WTC11 (cell line): ENCODE measurements around the gene PTPN9. TPM values are rescaled to one million over a fixed set of nuclear protein-coding genes. Genes with fewer than 3 reads are reported as not detected.

Experiments used
- ATAC-seq: fragments of 200-7000 bp; cut with Tn5 transposase; 2 replicates; pipeline ENCODE4 v1.10.0; 2021; ENCODE audit warnings: mild to moderate bottlenecking, moderate library complexity
- CTCF ChIA-PET: fragments of 300-600 bp; sonication (Branson Sonifier 250); formaldehyde crosslinking; loops from one replicate; lab custom pipeline; 2021; ENCODE audit warnings: antibody characterized with exemption; lab: Charles Lee
- POLR2A ChIA-PET: fragments of 350-600 bp; sonication (Branson Sonifier 250); formaldehyde crosslinking; loops from one replicate; lab custom pipeline; 2021; ENCODE audit warnings: antibody characterized with exemption; lab: Charles Lee
- DNase-seq: peaks from one replicate; pipeline ENCODE4 v3.0.0; 2021; ENCODE audit warnings: low spot score
- H3K27ac Mint-ChIP-seq: 2 replicates; pipeline ENCODE4 v1.8.0; 2021; ENCODE audit warnings: mixed read lengths
- H3K27me3 Mint-ChIP-seq: 2 replicates; pipeline ENCODE4 v1.8.0; 2021; ENCODE audit warnings: low read depth, mild to moderate bottlenecking, moderate library complexity, mixed read lengths
- H3K36me3 Mint-ChIP-seq: 2 replicates; pipeline ENCODE4 v1.8.0; 2021; ENCODE audit warnings: mixed read lengths
- H3K4me1 Mint-ChIP-seq: 2 replicates; pipeline ENCODE4 v1.8.0; 2022; ENCODE audit warnings: mixed read lengths
- H3K4me3 Mint-ChIP-seq: 2 replicates; pipeline ENCODE4 v1.8.0; 2021; ENCODE audit warnings: mild to moderate bottlenecking, moderate library complexity, mixed read lengths
- H3K9me3 Mint-ChIP-seq: 2 replicates; pipeline ENCODE4 v1.8.0; 2021; ENCODE audit warnings: mixed read lengths
- E2F4 ChIP-seq: sonication (generic); formaldehyde crosslinking; IDR thresholded peaks from 2 replicates; pipeline ENCODE4 v1.8.1; 2022; ENCODE audit warnings: low read depth, mild to moderate bottlenecking, moderate library complexity, missing genetic modification reagents, borderline replicate concordance
- E2F5 ChIP-seq: sonication (generic); formaldehyde crosslinking; IDR thresholded peaks from 2 replicates; pipeline ENCODE4 v1.8.1; 2022; ENCODE audit warnings: mild to moderate bottlenecking, moderate library complexity, missing genetic modification reagents
- ETV6 ChIP-seq: sonication (generic); formaldehyde crosslinking; IDR thresholded peaks from 2 replicates; pipeline ENCODE4 v1.8.1; 2022; ENCODE audit warnings: mild to moderate bottlenecking, missing genetic modification reagents
- GRHL2 ChIP-seq: fragments of 250-450 bp; sonication (Bioruptor Pico); IDR thresholded peaks from 2 replicates; pipeline ENCODE4 v1.8.0; 2022; ENCODE audit warnings: mild to moderate bottlenecking, moderate library complexity; ENCODE audit not compliant: insufficient replicate concordance, severe bottlenecking
- IRF1 ChIP-seq: sonication (generic); formaldehyde crosslinking; IDR thresholded peaks from 2 replicates; pipeline ENCODE4 v1.8.0; 2023; ENCODE audit warnings: missing genetic modification reagents
- JUN ChIP-seq: sonication (generic); formaldehyde crosslinking; IDR thresholded peaks from 2 replicates; pipeline ENCODE4 v1.8.0; 2023; ENCODE audit warnings: mild to moderate bottlenecking, missing genetic modification reagents
- MYBL2 ChIP-seq: sonication (generic); formaldehyde crosslinking; IDR thresholded peaks from 2 replicates; pipeline ENCODE4 v1.8.1; 2023; ENCODE audit warnings: mild to moderate bottlenecking, moderate library complexity, missing genetic modification reagents
- NFYB ChIP-seq: sonication (generic); formaldehyde crosslinking; conservative IDR thresholded peaks from 2 replicates; pipeline ENCODE4 v1.8.0; 2022; ENCODE audit warnings: low read depth, missing genetic modification reagents
- RELA ChIP-seq: sonication (generic); formaldehyde crosslinking; IDR thresholded peaks from 2 replicates; pipeline ENCODE4 v1.8.1; 2022; ENCODE audit warnings: missing genetic modification reagents, mild to moderate bottlenecking, borderline replicate concordance
- SMAD3 ChIP-seq: sonication (generic); formaldehyde crosslinking; IDR thresholded peaks from 2 replicates; pipeline ENCODE4 v1.8.0; 2022; ENCODE audit warnings: missing genetic modification reagents, mild to moderate bottlenecking, borderline replicate concordance
- SOX15 ChIP-seq: fragments of 250-450 bp; sonication (Bioruptor Pico); IDR thresholded peaks from 2 replicates; pipeline ENCODE4 v1.9.0; 2021; ENCODE audit warnings: mild to moderate bottlenecking
- SP1 ChIP-seq: sonication (generic); formaldehyde crosslinking; conservative IDR thresholded peaks from 2 replicates; pipeline ENCODE4 v1.8.1; 2022; ENCODE audit warnings: missing genetic modification reagents
- TCF7 ChIP-seq: sonication (generic); formaldehyde crosslinking; IDR thresholded peaks from 2 replicates; pipeline ENCODE4 v1.8.0; 2022; ENCODE audit warnings: mild to moderate bottlenecking, low read depth, missing genetic modification reagents, moderate library complexity
- TEAD1 ChIP-seq: sonication (generic); formaldehyde crosslinking; IDR thresholded peaks from 2 replicates; pipeline ENCODE4 v1.8.0; 2022; ENCODE audit warnings: mild to moderate bottlenecking, missing genetic modification reagents
- TEAD4 ChIP-seq: sonication (generic); formaldehyde crosslinking; IDR thresholded peaks from 2 replicates; pipeline ENCODE4 v1.8.0; 2022; ENCODE audit warnings: mild to moderate bottlenecking, missing genetic modification reagents
- TP53 ChIP-seq: sonication (generic); formaldehyde crosslinking; IDR thresholded peaks from 2 replicates; pipeline ENCODE4 v1.8.1; 2023; ENCODE audit warnings: mild to moderate bottlenecking, missing genetic modification reagents
- USF1 ChIP-seq: sonication (generic); formaldehyde crosslinking; IDR thresholded peaks from 2 replicates; pipeline ENCODE4 v1.8.0; 2022; ENCODE audit warnings: mild to moderate bottlenecking, missing genetic modification reagents
- USF2 ChIP-seq: sonication (generic); formaldehyde crosslinking; IDR thresholded peaks from 2 replicates; pipeline ENCODE4 v1.8.1; 2023; ENCODE audit warnings: mild to moderate bottlenecking, missing genetic modification reagents, moderate library complexity
- ZMAT4 ChIP-seq: fragments of 250-450 bp; sonication (Bioruptor Pico); IDR thresholded peaks from 2 replicates; pipeline ENCODE4 v1.9.0; 2021; ENCODE audit warnings: mild to moderate bottlenecking
- ZNF121 ChIP-seq: sonication (generic); formaldehyde crosslinking; IDR thresholded peaks from 2 replicates; pipeline ENCODE4 v1.8.0; 2023; ENCODE audit warnings: missing genetic modification reagents
- ZNF232 ChIP-seq: sonication (generic); formaldehyde crosslinking; IDR thresholded peaks from 2 replicates; pipeline ENCODE4 v1.8.0; 2022; ENCODE audit warnings: mild to moderate bottlenecking, missing genetic modification reagents
- ZNF263 ChIP-seq: sonication (generic); formaldehyde crosslinking; IDR thresholded peaks from 2 replicates; pipeline ENCODE4 v1.8.1; 2022; ENCODE audit warnings: low read depth, mild to moderate bottlenecking, moderate library complexity, missing genetic modification reagents
- ZNF281 ChIP-seq: sonication (generic); formaldehyde crosslinking; IDR thresholded peaks from 2 replicates; pipeline ENCODE4 v1.8.0; 2023; ENCODE audit warnings: mild to moderate bottlenecking, missing genetic modification reagents
- ZNF425 ChIP-seq: fragments of 250-450 bp; sonication (Bioruptor Pico); conservative IDR thresholded peaks from 2 replicates; pipeline ENCODE4 v1.9.0; 2021; ENCODE audit warnings: mild to moderate bottlenecking
- total RNA-seq: library from RNA; stranded (reverse); gene quantifications from 3 replicates; pipeline ENCODE4 v1.2.3, GENCODE V29; 2021

Gene PTPN9
- total RNA-seq, 1 experiment from 2014 or later: 45.5 TPM

GRCh38 chr15:75625542-75626347 lies 46.6 kb upstream of the PTPN9 start, which contains the start of gene SNUPN:
SNUPN (minus strand) TSS chr15:75625725; CDS start chr15:75621051, 4,674 bp downstream.
- POLR2A ChIA-PET: interaction anchor here (0.6 to 2.9 kb wide), 11 partner anchors 9 to 258 kb away, joined by 3 to 34 read pairs (median 9); partner anchors contain the start of genes IMP3, SIN3A and SNX33
- Mint-ChIP-seq H3K4me3 (peak within 1 kb of the TSS; percentile 91), H3K9me3 (no peaks in the 10 kb centered on the region), H3K27ac (peak within 1 kb of the TSS; percentile 98), H3K27me3 (no peaks in the 10 kb centered on the region), H3K4me1 (peaks cover 12% of the 10 kb centered on the region), H3K36me3 (0 out of 2 replicates have a peak, but pooled peaks cover 3% of the 10 kb centered on the region)
- CTCF ChIA-PET: interaction anchor here (0.7 to 2.1 kb wide), 12 partner anchors 14 to 257 kb away, joined by 3 to 26 read pairs (median 6); partner anchors contain the start of genes IMP3, MAN2C1, PTPN9 and SIN3A
- DNase-seq (peak; percentile 96), ATAC-seq (peak; percentile 88)
- peak; percentile 100 for TF ChIP-seq ETV6 (CRISPR knock-in tag)
- no peak for TF ChIP-seq TP53 (CRISPR knock-in tag)
- TF ChIP-seq TEAD4: no peak
- peak; percentile 38 for TF ChIP-seq USF2 (CRISPR knock-in tag)
- TF ChIP-seq ZNF425 (CRISPR knock-in tag): no peak
- TF ChIP-seq USF1 (CRISPR knock-in tag): no peak; the same call in 1 of the 2 replicates
- TF ChIP-seq ZNF281 (CRISPR knock-in tag): peak; percentile 87; the same call in 1 of the 2 replicates
- TF ChIP-seq TEAD1 (CRISPR knock-in tag): peak; percentile 86
- no peak for TF ChIP-seq RELA
- no peak for TF ChIP-seq NFYB
- no peak for TF ChIP-seq ZMAT4 (CRISPR knock-in tag)
- TF ChIP-seq ZNF263 (CRISPR knock-in tag): peak; percentile 41; the same call in 1 of the 2 replicates
- TF ChIP-seq IRF1 (CRISPR knock-in tag): no peak
- peak; percentile 83; the same call in 1 of the 2 replicates for TF ChIP-seq E2F5 (CRISPR knock-in tag)
- no peak for TF ChIP-seq GRHL2 (CRISPR knock-in tag)
- TF ChIP-seq SMAD3 (CRISPR knock-in tag): no peak
- TF ChIP-seq ZNF232 (CRISPR knock-in tag): peak; percentile 68; the same call in 1 of the 2 replicates
- no peak for TF ChIP-seq SOX15
- TF ChIP-seq E2F4: no peak
- TF ChIP-seq MYBL2 (CRISPR knock-in tag): peak; percentile 97
- no peak for TF ChIP-seq ZNF121
- TF ChIP-seq TCF7 (CRISPR knock-in tag): no peak
- TF ChIP-seq SP1 (CRISPR knock-in tag): peak; percentile 86
- 0 out of 2 replicates have a peak, but pooled peaks have one; percentile 39 for TF ChIP-seq JUN
